Measurements from ENCODE around the gene MRPL53. TPM values are rescaled to one million over a fixed set of nuclear protein-coding genes. Genes with fewer than 3 reads are reported as not detected.

MRPL53 gene
- total and polyA plus RNA-seq, 2 of the 13 experiments (the other 11 are each of a cell fraction or from before 2014, with no cell fraction given): 34.3 to 51.9 TPM

GRCh38 chr2:74486141-74486540 lies 13.7 kb upstream of the MRPL53 start:
- Histone ChIP-seq H3K9me3 (ENCODE audit: low read length) (no peaks in the 10 kb centered on the region), H3K4me3 (replicated peaks in 1 of 3; ENCODE audit: insufficient read depth in 1 of 3, low read depth in 2 of 3, low read length in 3 of 3) (no peak overlapping the region), H3K36me3 (replicated peaks in 1 of 2; ENCODE audit: control insufficient read depth in 1 of 2, insufficient read depth in 2 of 2, low read length in 2 of 2) (peaks cover 15 to 17% of the 10 kb centered on the region in 2 experiments), H3K9ac (ENCODE audit: insufficient read depth, low read depth, low read length) (no peak overlapping the region), H3K4me1 (ENCODE audit: insufficient read depth, low read length) (peaks cover 80% of the 10 kb centered on the region), H3K4me2 (ENCODE audit: low read depth, low read length) (no peak overlapping the region), H4K20me1 (ENCODE audit: insufficient read depth, low read length) (no peaks in the 10 kb centered on the region), H2AFZ (ENCODE audit: low read length) (no peak overlapping the region), H3K79me2 (ENCODE audit: insufficient read depth, low read length) (peaks cover 26% of the 10 kb centered on the region), H3K27ac (ENCODE audit: extremely low read length, insufficient read depth, low read length) (peak overlapping the region; percentile 46), H3K27me3 (ENCODE audit: control insufficient read depth in 1 of 2, insufficient read depth in 2 of 2, low read length in 2 of 2) (no peaks in the 10 kb centered on the region; a peak in 1 of 5 replicates)
- no peak for ATAC-seq
- FAIRE-seq: peak; percentile 77
- ChIA-PET POLR2A (interaction anchor here (1.1 to 20.6 kb wide), 4 partner anchors 13 to 41 kb away, joined by 3 to 795 read pairs (median 93); partner anchors contain the start of genes AUP1, DQX1, HTRA2 and INO80B), CTCF (ENCODE audit: low intra/inter-chr PET ratio, low total read pairs) (no interaction called here)
- DNase-seq (ENCODE audit: low spot score): peak; percentile 79
- WGBS (ENCODE audit: low lambda C conversion rate): 60% methylated on average over 2 of the region's 2 CpGs
- BruUV-seq (replicated peaks): no TSS peak
- intact Hi-C loops (cut with micrococcal nuclease; ENCODE audit: unreplicated experiment) (no loop called here), in situ Hi-C loops (cut with HindIII; ENCODE audit: extremely low pct_ligation_motif_present, low pct_unique_long_range_greater_than_20kb) (no loop called here)
- TF ChIP-seq ARNT2 (CRISPR knock-in tag; IDR thresholded peaks at IDR 0.05; ENCODE audit: low read depth) (no peak), ZNF256 (CRISPR knock-in tag; conservative IDR thresholded peaks at IDR 0.05) (no peak), MXI1 (IDR thresholded peaks at IDR 0.05; ENCODE audit: borderline replicate concordance, low read depth, low read length) (no peak), KDM1A (CRISPR knock-in tag; IDR thresholded peaks at IDR 0.05) (peak; percentile 12; the same call in 1 of the 2 replicates), EHMT2 (IDR thresholded peaks at IDR 0.05; ENCODE audit: borderline replicate concordance, low read depth, low read length) (no peak), ZBTB20 (CRISPR knock-in tag; IDR thresholded peaks at IDR 0.05; ENCODE audit: borderline replicate concordance, low read depth) (0 out of 2 replicates have a peak, but pooled peaks have one; percentile 55), ZNF652 (CRISPR knock-in tag; IDR thresholded peaks at IDR 0.05; ENCODE audit: borderline replicate concordance, low read depth) (no peak), SKI (IDR thresholded peaks at IDR 0.05; ENCODE audit: partially characterized antibody) (peak; percentile 19), HMGXB4 (CRISPR knock-in tag; IDR thresholded peaks at IDR 0.05; ENCODE audit: borderline replicate concordance in 1 of 2, low read depth in 1 of 2) (no peak), CREM (IDR thresholded peaks at IDR 0.05) (peak; percentile 44; the same call in 1 of the 2 replicates), CREM (CRISPR knock-in tag; IDR thresholded peaks at IDR 0.05) (no peak), MLXIP (CRISPR knock-in tag; IDR thresholded peaks at IDR 0.05; ENCODE audit: borderline replicate concordance) (no peak), TSC22D2 (CRISPR knock-in tag; IDR thresholded peaks at IDR 0.05; ENCODE audit: borderline replicate concordance) (0 out of 2 replicates have a peak, but pooled peaks have one; percentile 26), NR0B2 (CRISPR knock-in tag; IDR thresholded peaks at IDR 0.05) (no peak), ZNF33B (CRISPR knock-in tag; IDR thresholded peaks at IDR 0.05) (no peak), MIXL1 (CRISPR knock-in tag; IDR thresholded peaks at IDR 0.05) (peak; percentile 38; the same call in 1 of the 2 replicates), DPF2 (CRISPR knock-in tag; IDR thresholded peaks at IDR 0.05; ENCODE audit: borderline replicate concordance, low read depth) (no peak), ZNF543 (CRISPR knock-in tag; IDR thresholded peaks at IDR 0.05) (no peak), DBP (CRISPR knock-in tag; IDR thresholded peaks at IDR 0.05; ENCODE audit: not compliant biosample characterization) (no peak)

Data from HepG2 (cell line).